DOHH2 (cell line): ENCODE results near the gene GUK1.

Experiments
- H3F3A ChIP-seq: fragments of 200-600 bp; sonication (generic), shearing (Covaris generic); 2 replicates; pipeline ENCODE4 v1.6.0; 2016; ENCODE audit warnings: antibody characterized with exemption, mild to moderate bottlenecking; ENCODE audit not compliant: control insufficient read depth, insufficient read depth
- H3K27ac ChIP-seq: fragments of 200-600 bp; sonication (generic); 2 replicates; pipeline ENCODE4 v1.5.1; 2014; ENCODE audit warnings: low read depth, mild to moderate bottlenecking, low read length, moderate library complexity
- H3K27me3 ChIP-seq: fragments of 200-600 bp; sonication (generic); 2 replicates; pipeline ENCODE4 v1.6.1; 2014; ENCODE audit warnings: mild to moderate bottlenecking, low read length, mixed read lengths; ENCODE audit not compliant: control insufficient read depth
- H3K36me3 ChIP-seq: fragments of 200-600 bp; sonication (generic); 2 replicates; pipeline ENCODE4 v1.6.1; 2014; ENCODE audit warnings: mild to moderate bottlenecking, low read length, moderate library complexity, mixed read lengths; ENCODE audit not compliant: control insufficient read depth
- H3K4me1 ChIP-seq: fragments of 200-600 bp; sonication (generic); 2 replicates; pipeline ENCODE4 v1.6.1; 2014; ENCODE audit warnings: mild to moderate bottlenecking, low read length, mixed read lengths; ENCODE audit not compliant: control insufficient read depth
- H3K4me2 ChIP-seq: fragments of 200-600 bp; sonication (generic); 2 replicates; pipeline ENCODE4 v1.6.0; 2014; ENCODE audit warnings: mild to moderate bottlenecking, low read length, moderate library complexity
- H3K4me3 ChIP-seq: fragments of 200-600 bp; sonication (generic); 2 replicates; pipeline ENCODE4 v1.5.1; 2014; ENCODE audit warnings: mild to moderate bottlenecking, low read length, mixed read lengths
- H3K79me2 ChIP-seq: fragments of 200-600 bp; sonication (generic); 2 replicates; pipeline ENCODE4 v1.6.1; 2014; ENCODE audit warnings: mild to moderate bottlenecking, low read length, mixed read lengths; ENCODE audit not compliant: control insufficient read depth
- H3K9me2 ChIP-seq: fragments of 200-600 bp; sonication (generic); replicated peaks from 2 replicates; pipeline ENCODE4 v1.6.1; 2014; ENCODE audit warnings: mild to moderate bottlenecking, low read length, mixed read lengths; ENCODE audit not compliant: control insufficient read depth
- H3K9me3 ChIP-seq: fragments of 200-600 bp; sonication (generic); 2 replicates; pipeline ENCODE4 v1.6.1; 2014; ENCODE audit warnings: antibody characterized with exemption, low read length, mixed read lengths; ENCODE audit not compliant: control insufficient read depth, insufficient read depth
- H4K20me1 ChIP-seq: fragments of 200-600 bp; sonication (generic); 2 replicates; pipeline ENCODE4 v1.6.0; 2014; ENCODE audit warnings: low read depth, mild to moderate bottlenecking, antibody characterized with exemption, low read length, moderate library complexity; ENCODE audit not compliant: control insufficient read depth, insufficient read depth
- EZH2phosphoT487 ChIP-seq: fragments of 200-600 bp; sonication (generic); IDR thresholded peaks from 2 replicates; pipeline ENCODE4 v1.6.1; 2017; ENCODE audit warnings: borderline replicate concordance, mild to moderate bottlenecking, antibody characterized with exemption, low read length, moderate library complexity, mixed read lengths
- TF ChIP-seq, protein P1 (sequence below): fragments of 200-600 bp; sonication (generic); IDR thresholded peaks from one replicate; pipeline ENCODE4 v1.5.1; 2014; ENCODE audit warnings: antibody characterized with exemption, mild to moderate bottlenecking, low read depth, low read length; ENCODE audit not compliant: poor library complexity, severe bottlenecking

The GUK1 gene

DNA sequence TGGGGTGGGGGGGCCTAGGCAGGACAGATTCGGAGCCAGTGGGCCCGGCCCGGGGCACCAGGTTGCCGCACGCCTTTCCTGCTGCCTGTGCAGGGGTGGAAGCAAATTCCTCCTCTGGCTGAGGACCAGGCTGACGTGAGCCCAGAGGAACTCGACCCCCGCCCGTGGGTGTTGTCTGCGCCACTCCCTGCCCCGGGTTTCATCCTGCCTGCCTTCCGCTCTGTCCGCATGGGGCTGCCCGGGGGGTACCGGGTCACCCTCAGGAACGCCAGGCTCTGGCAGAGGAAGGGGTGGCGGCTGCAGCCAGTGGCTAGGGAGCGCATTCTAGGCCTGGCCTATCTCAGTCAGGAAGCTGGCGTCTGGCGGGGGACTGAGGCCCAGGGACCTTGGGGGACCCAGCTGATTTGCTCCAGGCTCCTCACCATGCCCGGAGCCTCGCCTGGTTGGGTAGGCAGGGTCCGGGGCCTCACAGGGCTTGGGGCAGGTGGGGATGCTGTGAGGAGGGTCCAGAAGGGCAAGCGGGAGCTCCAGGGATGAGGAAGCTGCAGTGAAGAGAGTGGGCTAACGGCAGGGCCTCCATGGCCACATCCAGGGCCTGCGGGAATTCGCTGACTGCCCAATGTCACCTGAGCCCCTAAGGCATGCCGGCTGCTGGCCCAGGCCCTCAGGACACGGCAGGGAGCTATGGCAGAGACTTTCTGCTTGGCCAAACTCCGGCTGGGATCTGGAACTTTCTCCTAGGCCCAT lies 23.1 kb downstream of the GUK1 start:
- Histone ChIP-seq H3K79me2 (peaks cover 16% of the 10 kb centered on the region), H3K4me3 (no peak overlapping the region), H3K36me3 (no peaks in the 10 kb centered on the region), H3K4me1 (peaks cover 15% of the 10 kb centered on the region), H3F3A (no peaks in the 10 kb centered on the region), H3K9me2 (no peaks in the 10 kb centered on the region), H3K27me3 (no peaks in the 10 kb centered on the region), H4K20me1 (peaks cover 6% of the 10 kb centered on the region; the same call in 1 of the 2 replicates), H3K4me2 (no peak overlapping the region), H3K27ac (no peak overlapping the region), H3K9me3 (no peaks in the 10 kb centered on the region)
- TF ChIP-seq, protein P1, sequence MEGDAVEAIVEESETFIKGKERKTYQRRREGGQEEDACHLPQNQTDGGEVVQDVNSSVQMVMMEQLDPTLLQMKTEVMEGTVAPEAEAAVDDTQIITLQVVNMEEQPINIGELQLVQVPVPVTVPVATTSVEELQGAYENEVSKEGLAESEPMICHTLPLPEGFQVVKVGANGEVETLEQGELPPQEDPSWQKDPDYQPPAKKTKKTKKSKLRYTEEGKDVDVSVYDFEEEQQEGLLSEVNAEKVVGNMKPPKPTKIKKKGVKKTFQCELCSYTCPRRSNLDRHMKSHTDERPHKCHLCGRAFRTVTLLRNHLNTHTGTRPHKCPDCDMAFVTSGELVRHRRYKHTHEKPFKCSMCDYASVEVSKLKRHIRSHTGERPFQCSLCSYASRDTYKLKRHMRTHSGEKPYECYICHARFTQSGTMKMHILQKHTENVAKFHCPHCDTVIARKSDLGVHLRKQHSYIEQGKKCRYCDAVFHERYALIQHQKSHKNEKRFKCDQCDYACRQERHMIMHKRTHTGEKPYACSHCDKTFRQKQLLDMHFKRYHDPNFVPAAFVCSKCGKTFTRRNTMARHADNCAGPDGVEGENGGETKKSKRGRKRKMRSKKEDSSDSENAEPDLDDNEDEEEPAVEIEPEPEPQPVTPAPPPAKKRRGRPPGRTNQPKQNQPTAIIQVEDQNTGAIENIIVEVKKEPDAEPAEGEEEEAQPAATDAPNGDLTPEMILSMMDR: no peak
- no peak for TF ChIP-seq EZH2phosphoT487

DNA sequence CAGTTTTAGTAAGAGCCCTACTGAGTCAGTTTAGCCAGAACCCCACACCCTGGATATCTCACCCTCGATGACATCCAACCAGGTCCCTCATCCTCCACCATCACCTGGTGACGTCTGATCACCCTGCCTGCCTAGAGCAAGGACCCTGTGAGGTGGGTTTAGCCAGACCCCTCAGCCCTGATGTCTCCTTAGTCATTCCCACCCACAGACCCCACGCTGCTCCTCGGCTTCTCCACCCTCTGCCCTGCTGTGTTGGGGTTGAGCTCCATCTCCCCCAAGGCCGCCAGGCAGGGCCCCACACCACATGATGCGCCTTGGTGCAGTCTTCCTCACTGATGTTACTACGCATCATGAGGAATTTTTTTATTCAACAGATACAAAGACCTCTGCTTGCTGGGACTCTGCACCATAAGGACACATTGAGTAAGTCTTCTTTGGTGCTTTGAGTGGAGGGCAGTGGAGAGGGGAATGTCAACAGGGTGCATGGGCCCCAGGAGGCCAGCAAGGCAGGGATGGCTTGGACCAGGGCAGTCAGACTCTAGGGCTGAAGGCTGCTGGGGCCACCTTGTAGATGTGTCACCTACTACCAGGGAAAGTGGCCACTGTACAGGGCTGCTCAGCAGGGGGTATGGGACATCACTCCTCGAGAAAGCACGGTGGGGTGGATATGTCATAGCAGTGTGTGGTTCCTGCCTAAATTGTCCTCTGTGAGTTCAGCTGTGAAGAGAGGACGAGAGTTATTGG lies 23.9 kb downstream of the GUK1 start:
- TF ChIP-seq, protein P1: no peak
- TF ChIP-seq EZH2phosphoT487: no peak

DNA sequence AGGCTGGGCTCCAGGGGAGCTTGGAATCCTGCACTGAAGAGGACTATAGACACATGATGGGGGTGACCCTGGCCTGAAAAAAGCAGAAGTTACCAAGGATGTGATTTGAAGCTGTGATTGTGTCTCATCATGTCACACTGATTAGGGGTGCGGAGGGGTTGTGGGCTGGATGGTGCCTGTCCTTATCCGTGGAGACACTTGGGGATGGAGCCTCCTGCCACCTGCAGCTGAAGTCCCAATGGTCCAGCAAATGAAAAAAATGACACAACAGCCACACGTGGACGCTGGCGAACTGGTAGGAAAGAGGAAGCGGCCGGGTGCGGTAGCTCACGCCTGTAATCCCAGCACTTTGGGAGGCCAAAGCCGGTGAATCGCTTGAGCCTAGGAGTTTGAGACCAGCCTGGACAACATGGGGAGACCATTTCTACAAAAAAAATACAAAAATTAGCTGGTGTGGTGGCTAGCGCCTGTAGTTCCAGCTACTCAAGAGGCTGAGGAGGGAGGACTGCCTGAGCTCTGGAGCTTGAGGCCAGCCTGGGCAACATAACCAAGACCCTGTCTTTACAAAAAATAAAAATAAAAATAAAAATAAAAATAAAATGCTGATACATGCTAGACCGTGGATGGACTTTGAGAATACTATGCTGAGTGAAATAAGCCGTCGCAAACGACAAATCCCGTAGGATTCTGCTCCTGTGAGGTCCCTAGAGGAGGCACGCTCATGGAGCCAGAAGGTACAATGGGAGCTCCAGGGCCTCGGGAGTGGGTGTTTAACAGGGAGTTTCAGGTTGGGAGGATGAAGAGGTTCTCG lies 24.7 kb downstream of the GUK1 start:
- TF ChIP-seq, protein P1: no peak
- TF ChIP-seq EZH2phosphoT487: no peak
- Histone ChIP-seq H3K4me2 (peak overlapping the region; percentile 95), H3K4me3 (peak overlapping the region; percentile 82), H3K27me3 (no peaks in the 10 kb centered on the region), H3K9me2 (no peaks in the 10 kb centered on the region), H3K27ac (0 out of 2 replicates have a peak overlapping the region, but pooled peaks have one; percentile 18), H3F3A (no peaks in the 10 kb centered on the region), H3K79me2 (peaks cover 28% of the 10 kb centered on the region), H4K20me1 (peaks cover 6% of the 10 kb centered on the region; the same call in 1 of the 2 replicates), H3K4me1 (peaks cover 15% of the 10 kb centered on the region), H3K9me3 (no peaks in the 10 kb centered on the region), H3K36me3 (no peaks in the 10 kb centered on the region)

More for the DNA sequence above, 23.9 kb downstream of the GUK1 start:
- Histone ChIP-seq H3K9me3 (no peaks in the 10 kb centered on the region), H3F3A (no peaks in the 10 kb centered on the region), H3K4me3 (no peak overlapping the region), H3K4me2 (no peak overlapping the region), H4K20me1 (peaks cover 6% of the 10 kb centered on the region; the same call in 1 of the 2 replicates), H3K4me1 (peaks cover 15% of the 10 kb centered on the region), H3K36me3 (no peaks in the 10 kb centered on the region), H3K27me3 (no peaks in the 10 kb centered on the region), H3K79me2 (peaks cover 23% of the 10 kb centered on the region), H3K27ac (no peak overlapping the region), H3K9me2 (no peaks in the 10 kb centered on the region)
